GM21360 (cell line): ENCODE data around the gene TSC22D2.

Experiments
- ATAC-seq: cut with Tn5 transposase; IDR thresholded peaks from one replicate; pipeline ENCODE4 v1.9.1; 2021; ENCODE audit warnings: mild to moderate bottlenecking, moderate library complexity; ENCODE audit not compliant: unreplicated experiment

The TSC22D2 gene

DNA sequence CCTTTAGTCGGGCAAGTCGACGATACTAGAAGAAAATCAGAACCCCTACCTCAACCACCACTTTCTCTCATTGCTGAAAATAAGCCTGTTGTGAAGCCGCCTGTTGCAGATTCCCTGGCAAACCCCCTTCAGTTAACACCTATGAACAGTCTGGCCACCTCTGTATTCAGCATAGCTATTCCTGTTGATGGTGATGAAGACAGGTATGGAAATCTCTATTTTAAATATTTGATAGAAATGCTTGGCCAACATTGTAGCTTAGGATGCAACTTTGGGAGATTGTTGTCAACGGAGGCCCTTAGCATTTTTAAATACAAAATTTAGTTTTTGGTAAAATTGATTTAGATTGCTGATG lies 3.0 kb downstream of the TSC22D2 start:
- ATAC-seq = no peak

DNA sequence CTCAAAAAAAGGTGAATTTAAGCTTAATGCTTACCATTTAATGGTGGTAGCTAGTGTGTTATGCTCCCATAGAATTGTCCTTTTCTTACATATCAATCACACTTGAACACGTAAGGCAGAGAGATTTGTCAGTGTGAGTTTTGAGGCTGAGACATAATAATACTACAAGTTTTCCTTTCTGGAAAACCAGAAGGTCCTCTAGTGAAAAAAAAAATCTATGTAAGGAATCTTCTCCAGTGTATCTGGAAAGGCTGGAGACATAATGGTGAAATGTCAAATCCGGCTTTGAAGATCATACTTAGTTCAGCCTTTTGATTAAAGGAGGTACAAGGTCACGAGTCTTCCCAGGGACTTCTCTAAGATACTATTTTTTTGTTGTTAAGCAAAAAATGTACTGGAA lies 3.4 kb downstream of the TSC22D2 start:
- ATAC-seq = no peak

DNA sequence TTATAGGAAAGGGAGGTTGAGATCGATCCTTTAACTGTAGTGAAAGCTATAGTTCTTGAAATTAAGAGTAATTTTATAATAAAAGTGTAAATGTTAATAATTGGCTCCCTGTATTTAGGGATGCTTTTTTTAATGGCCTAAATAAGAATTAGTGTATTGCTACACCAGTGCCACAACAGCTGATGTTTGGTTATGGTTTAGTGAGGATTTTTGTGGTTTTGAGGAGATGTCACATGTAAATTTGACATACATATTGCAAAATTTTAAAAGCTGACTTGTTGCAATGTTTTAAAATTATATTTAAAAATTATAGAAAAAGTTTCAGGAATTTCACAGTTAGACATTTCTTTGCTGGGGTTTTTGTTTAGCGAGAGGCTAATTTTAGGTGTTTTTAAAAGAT lies 3.9 kb downstream of the TSC22D2 start:
- no peak for ATAC-seq

DNA sequence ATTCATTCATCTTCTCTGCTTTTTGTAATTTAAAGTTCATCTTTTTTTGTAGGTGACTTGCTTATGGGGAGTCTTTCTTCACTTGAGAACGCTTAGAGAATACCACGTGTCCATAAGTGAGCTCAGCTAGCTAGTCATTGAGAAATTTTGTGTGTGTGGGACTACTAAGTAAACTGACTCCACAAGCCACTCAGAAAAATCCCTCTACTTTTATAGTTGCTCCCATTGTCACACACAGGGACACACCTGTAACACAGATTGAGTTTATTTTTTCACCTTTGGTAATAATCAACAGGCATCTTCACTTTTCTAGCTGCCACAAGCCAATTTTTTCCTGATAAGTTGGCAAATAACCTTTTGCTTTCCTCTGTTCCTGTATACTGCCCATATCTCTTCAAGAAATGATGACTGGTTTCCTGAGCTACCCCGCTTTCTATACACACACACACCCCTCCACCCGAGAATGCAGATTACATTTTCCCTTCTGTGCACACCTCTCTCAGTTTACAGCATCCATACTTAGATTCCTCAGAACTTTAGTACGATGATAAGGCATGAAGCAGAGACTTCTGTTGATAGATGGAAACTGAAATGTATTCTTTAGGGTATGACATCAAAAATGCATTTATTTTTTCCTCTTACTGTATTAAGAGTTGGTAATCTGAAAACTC lies 4.6 kb downstream of the TSC22D2 start:
- no peak for ATAC-seq

DNA sequence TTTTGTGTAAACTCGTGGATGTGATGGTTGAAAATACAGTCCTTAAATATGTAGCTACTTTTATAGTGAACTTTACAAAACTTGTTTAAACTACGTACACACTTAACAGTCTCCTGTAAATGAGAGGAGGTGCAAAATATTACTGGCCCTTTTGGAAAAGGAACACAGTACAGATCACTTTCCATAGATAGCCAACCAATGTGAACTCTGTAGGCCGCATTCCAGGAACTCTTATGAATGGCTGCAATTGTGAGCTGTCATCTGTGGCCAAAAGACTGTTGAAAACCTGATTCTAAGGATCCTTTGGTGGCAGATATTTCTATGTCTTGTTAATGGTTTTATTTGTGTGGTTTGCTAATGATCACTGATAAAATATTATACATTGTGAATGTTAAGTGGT lies 6.2 kb downstream of the TSC22D2 start:
- no peak for ATAC-seq

DNA sequence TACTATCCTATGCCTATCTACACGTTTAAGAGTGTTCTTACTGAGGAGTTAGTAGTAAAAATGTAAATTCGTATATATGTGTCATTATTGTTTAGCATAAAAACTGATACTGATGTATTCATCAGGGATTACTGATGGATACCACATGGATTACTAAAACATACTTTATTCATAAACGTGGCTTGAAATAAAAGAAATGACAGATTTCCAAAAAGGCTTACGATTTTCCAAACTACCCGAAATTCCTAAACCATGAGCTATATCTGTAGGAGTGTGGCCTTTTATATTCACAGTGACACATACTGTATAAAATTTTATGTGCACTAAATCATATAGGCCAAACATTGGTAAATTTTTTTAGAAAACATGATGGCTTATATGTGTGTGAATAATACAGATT lies 6.9 kb downstream of the TSC22D2 start:
- ATAC-seq = no peak

DNA sequence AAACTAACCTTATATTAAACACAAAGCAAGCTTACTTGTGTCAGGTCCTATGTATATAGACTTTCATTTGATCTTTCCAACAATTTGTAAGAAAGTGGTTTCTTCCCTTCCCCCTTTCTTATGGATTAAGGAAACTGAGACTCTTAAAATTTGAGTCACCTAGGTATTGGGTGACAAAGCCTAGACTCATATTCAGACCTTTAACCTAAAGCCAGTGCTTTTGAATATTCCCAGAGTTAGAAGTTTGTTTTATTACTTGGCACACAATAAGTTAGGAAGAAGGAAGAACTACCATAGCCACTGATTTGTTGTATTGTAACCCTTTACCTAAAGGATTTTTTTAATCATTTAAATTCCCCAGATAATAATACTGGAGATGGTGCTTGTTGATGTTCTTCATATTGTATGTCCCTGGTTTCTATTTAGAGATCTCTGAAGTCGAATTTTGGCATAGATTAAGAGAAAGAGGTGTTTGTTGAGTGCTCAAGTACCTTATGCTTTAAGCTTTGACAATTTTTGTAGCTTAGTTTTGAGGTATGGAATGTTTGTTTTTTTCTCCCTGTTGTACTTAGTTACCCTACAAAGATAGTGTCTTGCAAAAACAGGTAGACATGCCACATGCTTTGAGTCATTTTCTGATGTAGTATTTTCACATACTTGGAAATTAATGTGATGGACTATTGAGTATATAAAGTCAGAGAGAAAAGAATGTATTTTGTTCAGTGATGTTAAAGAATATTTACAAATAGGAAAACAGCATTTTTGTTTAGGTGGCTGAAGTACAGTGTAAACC lies 11.2 kb downstream of the TSC22D2 start:
- no peak for ATAC-seq

DNA sequence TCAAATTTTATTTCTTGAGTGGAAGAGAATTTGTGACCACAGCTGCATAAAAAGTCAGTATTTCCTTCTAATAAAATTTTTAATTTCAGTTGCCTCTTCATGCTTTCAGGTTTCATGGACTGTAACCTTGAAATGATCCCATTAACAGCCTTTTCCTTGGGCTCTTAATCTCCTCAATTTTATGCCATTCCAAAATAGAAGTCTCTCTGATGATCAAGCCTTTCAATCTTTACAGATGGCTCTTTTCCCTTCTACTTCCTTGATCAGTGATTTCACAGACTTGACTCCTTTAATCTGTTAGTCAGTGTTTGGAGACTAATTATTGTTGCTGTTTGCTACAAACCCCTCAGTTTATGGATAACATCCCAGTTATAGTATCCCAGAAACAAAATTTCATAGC lies 11.9 kb downstream of the TSC22D2 start:
- no peak for ATAC-seq

DNA sequence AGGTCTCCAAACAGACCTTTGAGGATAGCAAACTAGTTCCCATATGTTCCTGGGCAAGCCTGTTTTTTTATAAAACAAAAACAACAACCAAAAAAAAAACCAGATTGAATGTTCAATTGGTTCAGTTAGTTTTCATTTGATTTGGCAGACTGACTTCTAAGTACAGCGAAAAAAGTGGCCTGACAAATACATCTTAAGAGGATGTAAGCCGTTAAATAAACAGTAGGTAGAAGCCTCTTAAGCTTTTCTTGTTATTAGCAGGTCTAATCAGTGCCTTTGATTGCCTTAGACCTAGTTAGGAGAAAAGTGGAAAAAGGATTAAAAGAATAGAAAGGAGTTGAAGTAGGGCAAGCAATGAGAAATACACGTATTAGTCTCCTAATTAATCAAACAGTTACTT lies 13.2 kb downstream of the TSC22D2 start:
- no peak for ATAC-seq

DNA sequence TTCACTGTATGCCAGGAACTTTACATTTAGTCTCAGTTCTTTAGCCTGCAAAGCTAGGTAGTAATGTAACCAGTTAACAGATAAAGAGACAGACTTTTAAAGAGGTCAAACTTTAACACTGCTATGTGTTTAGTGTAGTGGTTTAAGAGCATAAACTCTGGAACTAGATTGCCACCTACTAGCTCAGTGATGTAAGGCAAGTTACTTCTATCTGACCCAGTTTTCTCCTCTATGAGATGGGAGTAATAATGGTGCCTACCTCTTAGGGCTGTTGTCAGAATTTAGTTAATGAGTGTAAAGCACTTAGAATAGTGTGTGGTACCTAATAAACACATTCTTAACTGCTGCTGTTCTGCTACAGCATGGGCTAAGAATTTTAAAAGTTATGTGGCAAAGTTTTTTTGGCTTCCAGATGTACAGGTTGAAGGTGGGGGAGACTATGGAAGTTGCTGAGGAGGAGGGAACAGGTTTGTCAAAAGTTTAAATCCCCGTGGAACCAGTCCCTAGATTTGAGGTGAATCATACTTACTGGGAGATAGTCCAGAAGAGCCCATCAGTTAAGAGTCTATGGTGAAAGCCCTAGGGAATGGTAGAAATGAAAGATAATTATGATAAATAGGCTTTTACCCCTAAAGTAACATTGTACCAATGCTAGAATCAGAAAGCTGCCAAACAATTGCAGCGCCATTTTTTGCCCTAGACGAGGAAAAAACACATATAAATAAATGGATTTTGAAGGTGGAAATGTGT lies 13.9 kb downstream of the TSC22D2 start:
- no peak for ATAC-seq

DNA sequence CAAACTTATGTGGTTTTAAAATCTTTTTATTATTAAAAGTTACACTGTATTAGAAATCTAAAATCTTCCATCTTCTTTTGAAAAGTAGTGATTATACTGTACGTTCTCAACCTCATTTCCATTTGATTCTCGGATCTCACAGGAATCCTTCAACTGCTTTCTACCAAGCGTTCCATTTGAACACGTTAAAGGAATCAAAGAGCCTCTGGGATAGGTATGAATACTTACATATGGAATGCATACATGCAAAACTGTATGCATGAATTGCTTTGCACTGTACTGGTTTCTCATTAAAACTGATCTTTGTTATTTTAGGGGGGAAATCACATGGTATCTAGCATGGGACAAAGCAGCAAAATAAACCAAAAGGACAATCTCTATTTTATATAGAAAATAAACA lies 14.8 kb downstream of the TSC22D2 start:
- no peak for ATAC-seq

DNA sequence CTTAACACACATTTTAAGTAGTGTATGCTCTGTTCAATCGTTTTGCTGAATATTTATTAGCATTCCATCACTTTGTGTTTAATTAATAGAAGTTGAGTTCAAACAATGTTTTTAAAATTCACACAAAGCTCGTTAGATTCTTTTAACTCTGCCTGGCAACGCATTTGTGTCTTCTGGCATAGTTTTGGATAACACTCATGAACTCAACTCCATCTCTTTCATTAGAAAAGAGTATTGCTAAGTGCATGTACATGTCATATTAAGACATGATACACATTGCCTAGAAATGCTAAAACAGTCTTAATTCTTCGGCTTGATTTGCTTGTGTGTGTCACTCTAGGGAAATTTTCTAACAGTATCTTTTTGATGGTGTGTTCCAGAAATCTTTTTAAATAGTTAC lies 15.7 kb downstream of the TSC22D2 start:
- ATAC-seq = no peak

DNA sequence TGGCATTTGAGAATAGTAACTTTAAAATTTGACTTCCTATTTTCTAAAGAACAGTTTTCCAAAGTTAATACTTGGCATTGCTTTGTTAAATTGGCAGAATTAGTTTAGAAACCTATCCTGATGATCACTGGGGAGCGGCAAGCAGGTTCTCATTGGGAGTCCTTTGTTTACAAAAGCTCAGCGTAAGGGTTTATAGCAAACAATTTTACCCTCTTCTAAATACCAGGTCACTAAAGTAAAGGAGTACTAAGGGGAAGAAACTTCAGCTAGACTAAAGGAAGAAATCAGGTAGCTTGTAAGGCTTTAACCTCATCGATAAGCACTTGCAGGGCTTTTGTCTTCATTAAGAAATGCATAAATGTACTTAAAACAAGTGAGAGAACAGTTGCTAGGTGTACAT lies 18.2 kb downstream of the TSC22D2 start:
- no peak for ATAC-seq

DNA sequence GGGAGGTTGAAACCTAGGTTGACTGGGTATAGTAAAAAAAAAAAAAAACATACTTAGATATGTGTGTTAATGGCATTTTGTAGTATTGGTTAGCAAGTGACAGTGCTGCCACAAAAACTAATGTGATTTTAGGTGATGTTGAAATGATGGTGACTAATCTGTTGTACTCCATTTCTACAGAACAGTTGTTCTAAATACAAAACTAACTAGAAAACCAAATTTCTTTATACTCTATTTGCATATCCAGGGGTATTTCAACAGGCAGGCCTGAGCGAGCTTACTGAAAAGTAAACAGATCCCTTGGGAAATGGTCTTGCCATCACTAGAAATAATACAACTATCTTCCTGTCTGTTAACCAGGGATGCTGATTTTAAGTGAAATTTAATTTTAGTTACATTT lies 20.5 kb downstream of the TSC22D2 start:
- ATAC-seq = no peak

DNA sequence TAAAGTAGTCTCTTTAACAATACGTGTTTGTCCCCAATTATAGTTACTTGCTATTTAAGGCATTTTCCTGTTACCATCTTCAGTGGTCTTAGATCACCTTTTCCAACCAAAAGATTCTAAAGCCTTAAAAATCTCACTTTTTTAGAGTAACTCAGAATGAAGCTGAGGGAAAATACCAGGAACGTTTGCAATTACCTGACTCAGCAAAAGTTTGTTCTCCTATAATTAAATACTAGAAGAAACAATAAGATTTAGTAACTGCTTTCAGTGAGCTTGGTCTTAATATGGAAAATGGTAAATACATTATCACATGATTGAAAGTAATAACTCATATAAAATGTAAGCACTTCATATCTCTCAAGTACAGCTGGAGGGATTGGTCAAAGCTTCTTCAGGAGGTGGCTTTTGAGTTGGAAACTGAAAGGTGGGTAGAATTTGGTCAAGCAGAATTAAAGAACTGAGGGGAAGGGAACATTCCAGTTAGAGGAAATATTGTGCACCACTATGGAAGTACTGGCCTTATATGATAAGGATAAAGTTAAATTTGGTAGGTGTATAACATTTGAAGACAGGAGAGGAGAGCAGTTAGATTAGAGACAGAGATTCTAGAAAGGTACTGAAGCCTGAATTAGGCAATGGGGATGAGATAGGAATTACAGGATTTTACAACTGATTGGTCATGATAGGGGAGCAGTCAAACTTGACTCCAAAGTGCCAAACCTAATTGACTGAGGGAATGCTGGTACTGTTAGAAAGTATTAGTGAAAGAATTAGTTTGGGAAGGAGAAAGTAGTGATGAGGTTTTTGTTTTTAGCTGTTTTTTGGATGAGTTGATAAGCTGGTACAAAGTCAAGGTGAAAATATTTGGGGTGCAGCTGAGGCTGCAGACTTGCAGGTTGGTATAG lies 21.9 kb downstream of the TSC22D2 start:
- ATAC-seq = no peak

DNA sequence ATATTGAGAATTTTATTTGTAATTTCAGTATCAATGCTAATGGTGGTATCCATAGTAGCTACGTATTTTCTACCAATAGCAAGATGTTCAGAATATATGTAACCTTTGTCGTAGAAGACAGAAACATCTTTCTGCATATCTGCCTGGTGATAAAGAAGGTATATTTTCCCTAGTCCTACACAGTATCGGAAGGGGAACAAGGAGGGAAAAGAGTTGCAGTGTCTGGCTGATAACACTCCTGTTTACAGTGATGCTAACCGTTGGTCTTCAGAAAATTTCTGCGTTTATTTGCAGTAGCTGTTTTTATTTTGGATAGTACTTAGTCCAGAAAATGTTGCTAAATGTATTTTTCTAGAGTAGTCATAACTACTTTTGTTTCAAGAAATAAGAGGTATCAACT lies 25.2 kb downstream of the TSC22D2 start:
- ATAC-seq = no peak

DNA sequence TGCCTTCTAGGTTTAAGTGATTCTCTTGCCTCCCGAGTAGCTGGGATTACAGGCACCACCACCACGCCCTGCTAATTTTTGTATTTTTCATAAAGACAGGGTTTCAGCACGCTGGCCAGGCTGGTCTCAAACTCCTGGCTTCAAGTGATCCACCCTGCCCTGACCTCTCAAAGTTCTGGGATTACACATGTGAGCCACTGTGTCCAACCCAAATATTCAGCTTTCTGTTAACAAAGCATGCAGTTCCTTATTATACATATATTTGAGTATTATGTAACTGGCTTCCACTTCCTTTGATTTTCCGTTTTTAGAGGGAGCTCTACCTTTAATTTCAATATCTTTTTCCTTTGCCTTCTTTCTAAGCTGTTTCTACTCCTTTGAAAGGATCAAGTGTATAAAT lies 26.1 kb downstream of the TSC22D2 start:
- ATAC-seq = no peak

DNA sequence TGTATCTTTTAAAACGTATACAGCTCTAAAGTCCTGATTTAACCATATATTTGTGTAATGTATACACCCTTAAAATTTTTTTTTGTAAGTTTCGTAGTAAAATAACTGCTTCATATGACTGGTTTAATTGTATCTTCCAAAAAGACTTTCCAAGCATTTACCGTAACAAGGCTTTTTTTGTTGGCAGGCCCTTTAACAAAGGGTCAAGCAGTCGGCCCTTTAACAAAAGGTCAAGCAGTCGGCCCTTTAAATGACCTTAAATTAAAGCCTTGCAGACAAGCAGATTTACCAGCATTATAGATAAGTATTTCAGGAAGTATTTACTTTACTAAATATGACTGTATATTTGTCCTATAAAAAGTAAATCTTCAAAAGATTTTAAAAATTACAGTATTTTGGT lies 28.1 kb downstream of the TSC22D2 start:
- no peak for ATAC-seq

DNA sequence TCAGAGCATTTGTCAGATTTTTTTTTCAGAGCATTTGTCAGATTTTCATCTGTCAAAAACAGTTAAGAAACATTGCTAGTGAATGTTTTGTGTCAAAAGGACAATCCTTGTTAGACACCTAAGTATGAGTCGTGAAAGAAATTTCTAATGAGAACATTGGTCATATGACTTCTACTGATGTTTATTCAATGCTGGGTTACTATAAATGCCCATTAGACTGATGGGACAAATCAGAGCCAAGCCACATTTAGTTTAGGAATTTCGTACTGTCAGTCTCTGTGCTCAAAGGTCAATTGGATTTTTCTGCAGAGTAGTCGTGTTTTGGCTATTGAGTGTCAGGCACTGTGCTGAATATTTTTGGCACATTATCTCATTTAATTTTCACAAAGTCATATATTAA lies 31.6 kb downstream of the TSC22D2 start:
- ATAC-seq = no peak

DNA sequence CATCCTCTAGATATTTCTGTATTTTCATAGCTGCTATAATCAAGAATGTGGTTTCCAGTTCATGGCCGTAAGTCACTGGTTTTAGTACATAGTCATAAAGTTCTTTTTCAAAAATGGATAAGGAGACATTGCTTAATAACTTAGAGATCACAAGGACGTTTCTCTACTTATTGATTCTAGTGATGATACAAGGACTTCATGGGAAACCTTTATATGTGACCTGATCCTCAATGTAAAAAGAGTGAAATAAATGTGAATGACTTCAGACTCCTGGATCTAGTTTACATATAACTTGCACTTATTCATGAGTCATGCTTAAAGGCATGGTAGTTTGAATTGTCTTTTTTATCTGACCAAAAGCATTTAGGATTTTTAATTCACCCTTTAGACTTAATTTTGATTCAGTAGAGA lies 35.2 kb downstream of the TSC22D2 start:
- no peak for ATAC-seq

DNA sequence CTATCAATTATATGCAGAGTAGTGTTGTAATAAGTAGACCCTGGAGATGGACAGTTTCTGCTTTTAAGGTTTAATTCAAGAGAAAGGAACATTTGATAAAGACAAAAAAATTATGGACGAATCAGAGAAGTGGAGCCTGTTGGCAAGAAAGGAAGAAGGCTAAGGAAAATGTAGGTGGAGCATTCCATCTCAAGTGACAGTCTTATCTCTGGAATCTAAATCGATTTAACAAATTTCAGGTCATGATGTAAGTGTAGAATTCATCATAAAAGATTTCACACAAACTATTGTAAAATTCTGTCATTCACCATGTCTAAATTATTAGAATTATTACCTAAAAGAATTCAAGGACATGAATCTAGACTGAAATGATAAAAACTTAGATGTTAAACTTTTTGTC lies 36.3 kb downstream of the TSC22D2 start:
- no peak for ATAC-seq
